T-helper 2 cell treated with Interferon-gamma antibody and Interleukin-4, amounts not matched to agents 5 μg/mL and 100 μg/mL, for 36 hours (primary cell): Measurements from ENCODE around the gene CD6.
"Not testable (repeated sequence)": the region's sequence is repeated elsewhere in the genome, so short reads cannot be mapped to it uniquely, and the experiment has no call there.

Source experiments
- DNase-seq: peaks from one replicate; pipeline ENCODE4 v3.0.0; 2021; ENCODE audit warnings: low spot score
- H3K27ac Mint-ChIP-seq: one replicate; pipeline ENCODE4 v1.8.0; 2021; ENCODE audit warnings: mild to moderate bottlenecking, mixed read lengths
- H3K27me3 Mint-ChIP-seq: one replicate; pipeline ENCODE4 v1.8.0; 2021; ENCODE audit warnings: low read depth, mixed read lengths
- H3K36me3 Mint-ChIP-seq: one replicate; pipeline ENCODE4 v1.8.0; 2021; ENCODE audit warnings: low read depth, mixed read lengths
- H3K4me1 Mint-ChIP-seq: one replicate; pipeline ENCODE4 v1.8.0; 2021; ENCODE audit warnings: low read depth, mixed read lengths
- H3K4me3 Mint-ChIP-seq: one replicate; pipeline ENCODE4 v1.8.0; 2022; ENCODE audit warnings: mild to moderate bottlenecking, moderate library complexity, mixed read lengths
- H3K9me3 Mint-ChIP-seq: one replicate; pipeline ENCODE4 v1.8.0; 2021; ENCODE audit warnings: mixed read lengths

The CD6 gene

GRCh38 chr11:60953781-60954180 lies 17.7 kb upstream of the CD6 start:
- Mint-ChIP-seq H3K36me3 (no peaks in the 10 kb centered on the region), H3K27me3 (peaks cover 48% of the 10 kb centered on the region), H3K4me3 (no peak overlapping the region), H3K27ac (no peak overlapping the region), H3K4me1 (peaks cover 13% of the 10 kb centered on the region), H3K9me3 (no peaks in the 10 kb centered on the region)
- no peak for DNase-seq

GRCh38 chr11:60954421-60954820 lies 17.1 kb upstream of the CD6 start:
- Mint-ChIP-seq H3K4me3 (no peak overlapping the region), H3K9me3 (no peaks in the 10 kb centered on the region), H3K27ac (no peak overlapping the region), H3K36me3 (no peaks in the 10 kb centered on the region), H3K4me1 (peaks cover 13% of the 10 kb centered on the region), H3K27me3 (peaks cover 42% of the 10 kb centered on the region)
- no peak for DNase-seq

GRCh38 chr11:60955571-60955970 lies 15.9 kb upstream of the CD6 start:
- H3K9me3 Mint-ChIP-seq: no peaks in the 10 kb centered on the region
- no peak overlapping the region for H3K4me3 Mint-ChIP-seq
- peaks cover 45% of the 10 kb centered on the region for H3K27me3 Mint-ChIP-seq
- H3K36me3 Mint-ChIP-seq: no peaks in the 10 kb centered on the region
- H3K4me1 Mint-ChIP-seq: peaks cover 13% of the 10 kb centered on the region
- no peak for DNase-seq
- no peak overlapping the region for H3K27ac Mint-ChIP-seq

- H3K4me3 Mint-ChIP-seq: no peak overlapping the region
- peaks cover 48% of the 10 kb centered on the region for H3K27me3 Mint-ChIP-seq
- no peak for DNase-seq
- H3K4me1 Mint-ChIP-seq: peaks cover 7% of the 10 kb centered on the region
- H3K36me3 Mint-ChIP-seq: no peaks in the 10 kb centered on the region
- H3K9me3 Mint-ChIP-seq: no peaks in the 10 kb centered on the region
- no peak overlapping the region for H3K27ac Mint-ChIP-seq
Measured at GRCh38 chr11:60957188-60957587, 14.3 kb upstream of the CD6 start.

GRCh38 chr11:60959431-60959830 lies 12.0 kb upstream of the CD6 start:
- no peak overlapping the region for H3K4me3 Mint-ChIP-seq
- no peaks in the 10 kb centered on the region for H3K4me1 Mint-ChIP-seq
- no peak for DNase-seq
- no peaks in the 10 kb centered on the region for H3K9me3 Mint-ChIP-seq
- no peak overlapping the region for H3K27ac Mint-ChIP-seq
- peaks cover 42% of the 10 kb centered on the region for H3K27me3 Mint-ChIP-seq
- no peaks in the 10 kb centered on the region for H3K36me3 Mint-ChIP-seq

GRCh38 chr11:60960405-60960804 lies 11.1 kb upstream of the CD6 start:
- Mint-ChIP-seq H3K27ac (no peak overlapping the region), H3K27me3 (peaks cover 42% of the 10 kb centered on the region), H3K36me3 (no peaks in the 10 kb centered on the region), H3K4me1 (no peaks in the 10 kb centered on the region), H3K4me3 (no peak overlapping the region), H3K9me3 (no peaks in the 10 kb centered on the region)
- no peak for DNase-seq

GRCh38 chr11:60964801-60965200 lies 6.7 kb upstream of the CD6 start:
- DNase-seq: no peak
- H3K4me1 Mint-ChIP-seq: peaks cover 2% of the 10 kb centered on the region
- no peak overlapping the region for H3K27ac Mint-ChIP-seq
- H3K36me3 Mint-ChIP-seq: no peaks in the 10 kb centered on the region
- H3K27me3 Mint-ChIP-seq: peaks cover 28% of the 10 kb centered on the region
- no peaks in the 10 kb centered on the region for H3K9me3 Mint-ChIP-seq
- no peak overlapping the region for H3K4me3 Mint-ChIP-seq

- peaks cover 16% of the 10 kb centered on the region for H3K4me1 Mint-ChIP-seq
- no peak overlapping the region for H3K27ac Mint-ChIP-seq
- no peak for DNase-seq
- H3K4me3 Mint-ChIP-seq: no peak overlapping the region
- no peaks in the 10 kb centered on the region for H3K9me3 Mint-ChIP-seq
- H3K36me3 Mint-ChIP-seq: peaks cover 3% of the 10 kb centered on the region
- peaks cover 11% of the 10 kb centered on the region for H3K27me3 Mint-ChIP-seq
Measured at GRCh38 chr11:60966890-60967289, 4.6 kb upstream of the CD6 start.

- H3K4me3 Mint-ChIP-seq: no peak overlapping the region
Measured at GRCh38 chr11:60968223-60968622, 3.3 kb upstream of the CD6 start.

GRCh38 chr11:60970369-60970774 lies 1.1 kb upstream of the CD6 start:
- no peaks in the 10 kb centered on the region for H3K9me3 Mint-ChIP-seq
- H3K27me3 Mint-ChIP-seq: peaks cover 6% of the 10 kb centered on the region
- H3K27ac Mint-ChIP-seq: peak overlapping the region; percentile 50
- peak; percentile 72 for DNase-seq
- peak overlapping the region; percentile 93 for H3K4me3 Mint-ChIP-seq
- peaks cover 29% of the 10 kb centered on the region for H3K4me1 Mint-ChIP-seq
- peaks cover 31% of the 10 kb centered on the region for H3K36me3 Mint-ChIP-seq

More at GRCh38 chr11:60968223-60968622, 3.3 kb upstream of the CD6 start:
- DNase-seq: no peak
- Mint-ChIP-seq H3K4me1 (peaks cover 16% of the 10 kb centered on the region), H3K27ac (no peak overlapping the region), H3K27me3 (peaks cover 6% of the 10 kb centered on the region), H3K9me3 (no peaks in the 10 kb centered on the region), H3K36me3 (peaks cover 12% of the 10 kb centered on the region)

- no peak for DNase-seq
- peaks cover 31% of the 10 kb centered on the region for H3K4me1 Mint-ChIP-seq
- H3K36me3 Mint-ChIP-seq: peaks cover 33% of the 10 kb centered on the region
- H3K27me3 Mint-ChIP-seq: peaks cover 6% of the 10 kb centered on the region
- peak overlapping the region; percentile 87 for H3K27ac Mint-ChIP-seq
- peak overlapping the region; percentile 93 for H3K4me3 Mint-ChIP-seq
- no peaks in the 10 kb centered on the region for H3K9me3 Mint-ChIP-seq
Measured at GRCh38 chr11:60970890-60971289, 590 bp upstream of the CD6 start.

GRCh38 chr11:60972182-60973030 lies 926 bp downstream of the CD6 start:
- Mint-ChIP-seq H3K27ac (peak overlapping the region; percentile 87), H3K4me1 (peaks cover 45% of the 10 kb centered on the region), H3K9me3 (no peaks in the 10 kb centered on the region), H3K27me3 (peaks cover 6% of the 10 kb centered on the region), H3K36me3 (peaks cover 46% of the 10 kb centered on the region), H3K4me3 (peak overlapping the region; percentile 93)
- DNase-seq: no peak

GRCh38 chr11:60973699-60974098 lies 2.2 kb downstream of the CD6 start:
- H3K4me1 Mint-ChIP-seq: peaks cover 58% of the 10 kb centered on the region
- peak overlapping the region; percentile 95 for H3K27ac Mint-ChIP-seq
- H3K27me3 Mint-ChIP-seq: no peaks in the 10 kb centered on the region
- H3K36me3 Mint-ChIP-seq: peaks cover 59% of the 10 kb centered on the region
- no peak for DNase-seq
- H3K4me3 Mint-ChIP-seq: peak overlapping the region; percentile 93
- H3K9me3 Mint-ChIP-seq: no peaks in the 10 kb centered on the region

GRCh38 chr11:60974316-60974715 lies 2.8 kb downstream of the CD6 start:
- not testable (repeated sequence) for H3K9me3 Mint-ChIP-seq, DNase-seq, H3K27me3 Mint-ChIP-seq
- peak overlapping the region; percentile 95 for H3K27ac Mint-ChIP-seq
- peak overlapping the region; percentile 93 for H3K4me3 Mint-ChIP-seq
- peaks cover 64% of the 10 kb centered on the region for H3K36me3 Mint-ChIP-seq
- peaks cover 64% of the 10 kb centered on the region for H3K4me1 Mint-ChIP-seq

- DNase-seq: no peak
- H3K4me3 Mint-ChIP-seq: peak overlapping the region; percentile 93
- peak overlapping the region; percentile 95 for H3K27ac Mint-ChIP-seq
Measured at GRCh38 chr11:60974726-60975125, 3.2 kb downstream of the CD6 start.

More at GRCh38 chr11:60974726-60975125, 3.2 kb downstream of the CD6 start:
- Mint-ChIP-seq H3K9me3 (no peaks in the 10 kb centered on the region), H3K27me3 (no peaks in the 10 kb centered on the region), H3K4me1 (peaks cover 65% of the 10 kb centered on the region), H3K36me3 (peaks cover 65% of the 10 kb centered on the region)
